ENCODE measurements around the gene PACSIN1. TPM values are rescaled to one million over a fixed set of nuclear protein-coding genes. Genes with fewer than 3 reads are reported as not detected.

PACSIN1 gene
- total RNA-seq, 1 donor from 2014 or later = under 0.01 TPM

GRCh38 chr6:34565722-34566137 is 99.9 kb downstream of the PACSIN1 start:
- no peak overlapping the region for H3K4me3 ChIP-seq (ENCODE audit: low read length in 3 of 3)
- H3K9me3 ChIP-seq (ENCODE audit: control insufficient read depth in 3 of 3, low read length in 3 of 3) = no peaks in the 10 kb centered on the region
- peaks cover 28 to 50% (median 32%) of the 10 kb centered on the region in 3 donors for H3K27me3 ChIP-seq (ENCODE audit: control insufficient read depth in 3 of 3, insufficient read depth in 3 of 3, low read length in 3 of 3)
- no peaks in the 10 kb centered on the region for H3K4me1 ChIP-seq (ENCODE audit: control insufficient read depth in 3 of 3, insufficient read depth in 3 of 3, low read length in 3 of 3)
- no peak overlapping the region for H3K9ac ChIP-seq (ENCODE audit: low read depth in 1 of 3, low read length in 3 of 3)
- no peaks in the 10 kb centered on the region for H3K36me3 ChIP-seq (ENCODE audit: control insufficient read depth in 3 of 3, insufficient read depth in 3 of 3, low read length in 3 of 3)
- no peak overlapping the region for H3K27ac ChIP-seq (ENCODE audit: low read depth, low read length)

- Histone ChIP-seq H3K4me3 (ENCODE audit: low read length in 3 of 3) (no peak overlapping the region), H3K27ac (ENCODE audit: low read depth, low read length) (no peak overlapping the region), H3K9ac (ENCODE audit: low read depth in 1 of 3, low read length in 3 of 3) (no peak overlapping the region), H3K9me3 (ENCODE audit: control insufficient read depth in 3 of 3, low read length in 3 of 3) (no peaks in the 10 kb centered on the region), H3K36me3 (ENCODE audit: control insufficient read depth in 3 of 3, insufficient read depth in 3 of 3, low read length in 3 of 3) (no peaks in the 10 kb centered on the region), H3K27me3 (ENCODE audit: control insufficient read depth in 3 of 3, insufficient read depth in 3 of 3, low read length in 3 of 3) (peaks cover 30 to 60% (median 38%) of the 10 kb centered on the region in 3 donors), H3K4me1 (ENCODE audit: control insufficient read depth in 3 of 3, insufficient read depth in 3 of 3, low read length in 3 of 3) (no peaks in the 10 kb centered on the region)
Measured at GRCh38 chr6:34566830-34567546, 101.1 kb downstream of the PACSIN1 start.

- H3K9me3 ChIP-seq (ENCODE audit: control insufficient read depth in 3 of 3, low read length in 3 of 3) = no peaks in the 10 kb centered on the region
- no peaks in the 10 kb centered on the region for H3K4me1 ChIP-seq (ENCODE audit: control insufficient read depth in 3 of 3, insufficient read depth in 3 of 3, low read length in 3 of 3)
- no peak overlapping the region for H3K27ac ChIP-seq (ENCODE audit: low read depth, low read length)
- no peak overlapping the region for H3K4me3 ChIP-seq (ENCODE audit: low read length in 3 of 3)
- peaks cover 36 to 58% (median 41%) of the 10 kb centered on the region in 3 donors for H3K27me3 ChIP-seq (ENCODE audit: control insufficient read depth in 3 of 3, insufficient read depth in 3 of 3, low read length in 3 of 3)
- no peaks in the 10 kb centered on the region for H3K36me3 ChIP-seq (ENCODE audit: control insufficient read depth in 3 of 3, insufficient read depth in 3 of 3, low read length in 3 of 3)
- H3K9ac ChIP-seq (ENCODE audit: low read depth in 1 of 3, low read length in 3 of 3) = no peak overlapping the region
Measured at GRCh38 chr6:34568341-34569201, 102.7 kb downstream of the PACSIN1 start.

- H3K9ac ChIP-seq (ENCODE audit: low read depth in 1 of 3, low read length in 3 of 3) = no peak overlapping the region
- no peak overlapping the region for H3K27ac ChIP-seq (ENCODE audit: low read depth, low read length)
- H3K36me3 ChIP-seq (ENCODE audit: control insufficient read depth in 3 of 3, insufficient read depth in 3 of 3, low read length in 3 of 3) = no peaks in the 10 kb centered on the region
- H3K4me3 ChIP-seq (ENCODE audit: low read length in 3 of 3) = no peak overlapping the region
- H3K27me3 ChIP-seq (ENCODE audit: control insufficient read depth in 3 of 3, insufficient read depth in 3 of 3, low read length in 3 of 3) = peaks cover 36 to 62% (median 41%) of the 10 kb centered on the region in 3 donors
- no peaks in the 10 kb centered on the region for H3K9me3 ChIP-seq (ENCODE audit: control insufficient read depth in 3 of 3, low read length in 3 of 3)
- H3K4me1 ChIP-seq (ENCODE audit: control insufficient read depth in 3 of 3, insufficient read depth in 3 of 3, low read length in 3 of 3) = no peaks in the 10 kb centered on the region
Measured at GRCh38 chr6:34569361-34569973, 103.6 kb downstream of the PACSIN1 start.

- peaks cover 36 to 62% (median 41%) of the 10 kb centered on the region in 3 donors for H3K27me3 ChIP-seq (ENCODE audit: control insufficient read depth in 3 of 3, insufficient read depth in 3 of 3, low read length in 3 of 3)
- H3K36me3 ChIP-seq (ENCODE audit: control insufficient read depth in 3 of 3, insufficient read depth in 3 of 3, low read length in 3 of 3) = no peaks in the 10 kb centered on the region
- no peaks in the 10 kb centered on the region for H3K4me1 ChIP-seq (ENCODE audit: control insufficient read depth in 3 of 3, insufficient read depth in 3 of 3, low read length in 3 of 3)
- no peak overlapping the region for H3K9ac ChIP-seq (ENCODE audit: low read depth in 1 of 3, low read length in 3 of 3)
- H3K4me3 ChIP-seq (ENCODE audit: low read length in 3 of 3) = no peak overlapping the region
- no peak overlapping the region for H3K27ac ChIP-seq (ENCODE audit: low read depth, low read length)
- no peaks in the 10 kb centered on the region for H3K9me3 ChIP-seq (ENCODE audit: control insufficient read depth in 3 of 3, low read length in 3 of 3)
Measured at GRCh38 chr6:34570066-34570833, 104.4 kb downstream of the PACSIN1 start.

- no peak overlapping the region for H3K27ac ChIP-seq (ENCODE audit: low read depth, low read length)
- H3K9me3 ChIP-seq (ENCODE audit: control insufficient read depth in 3 of 3, low read length in 3 of 3) = no peaks in the 10 kb centered on the region
- no peak overlapping the region for H3K4me3 ChIP-seq (ENCODE audit: low read length in 3 of 3)
- H3K36me3 ChIP-seq (ENCODE audit: control insufficient read depth in 3 of 3, insufficient read depth in 3 of 3, low read length in 3 of 3) = no peaks in the 10 kb centered on the region
- H3K27me3 ChIP-seq (ENCODE audit: control insufficient read depth in 3 of 3, insufficient read depth in 3 of 3, low read length in 3 of 3) = peaks cover 36 to 62% (median 41%) of the 10 kb centered on the region in 3 donors
- no peaks in the 10 kb centered on the region for H3K4me1 ChIP-seq (ENCODE audit: control insufficient read depth in 3 of 3, insufficient read depth in 3 of 3, low read length in 3 of 3)
- H3K9ac ChIP-seq (ENCODE audit: low read depth in 1 of 3, low read length in 3 of 3) = no peak overlapping the region
Measured at GRCh38 chr6:34571388-34571787, 105.5 kb downstream of the PACSIN1 start.

GRCh38 chr6:34572021-34572420 is 106.1 kb downstream of the PACSIN1 start:
- Histone ChIP-seq H3K27ac (ENCODE audit: low read depth, low read length) (no peak overlapping the region), H3K27me3 (ENCODE audit: control insufficient read depth in 3 of 3, insufficient read depth in 3 of 3, low read length in 3 of 3) (peaks cover 32 to 56% (median 36%) of the 10 kb centered on the region in 3 donors), H3K4me1 (ENCODE audit: control insufficient read depth in 3 of 3, insufficient read depth in 3 of 3, low read length in 3 of 3) (no peaks in the 10 kb centered on the region), H3K4me3 (ENCODE audit: low read length in 3 of 3) (no peak overlapping the region), H3K36me3 (ENCODE audit: control insufficient read depth in 3 of 3, insufficient read depth in 3 of 3, low read length in 3 of 3) (no peaks in the 10 kb centered on the region), H3K9ac (ENCODE audit: low read depth in 1 of 3, low read length in 3 of 3) (no peak overlapping the region), H3K9me3 (ENCODE audit: control insufficient read depth in 3 of 3, low read length in 3 of 3) (no peaks in the 10 kb centered on the region)

- H3K9ac ChIP-seq (ENCODE audit: low read depth in 1 of 3, low read length in 3 of 3) = no peak overlapping the region
- peaks cover 32 to 51% (median 32%) of the 10 kb centered on the region in 3 donors for H3K27me3 ChIP-seq (ENCODE audit: control insufficient read depth in 3 of 3, insufficient read depth in 3 of 3, low read length in 3 of 3)
- no peak overlapping the region for H3K4me3 ChIP-seq (ENCODE audit: low read length in 3 of 3)
- no peaks in the 10 kb centered on the region for H3K9me3 ChIP-seq (ENCODE audit: control insufficient read depth in 3 of 3, low read length in 3 of 3)
- no peak overlapping the region for H3K27ac ChIP-seq (ENCODE audit: low read depth, low read length)
- H3K4me1 ChIP-seq (ENCODE audit: control insufficient read depth in 3 of 3, insufficient read depth in 3 of 3, low read length in 3 of 3) = no peaks in the 10 kb centered on the region
- H3K36me3 ChIP-seq (ENCODE audit: control insufficient read depth in 3 of 3, insufficient read depth in 3 of 3, low read length in 3 of 3) = no peaks in the 10 kb centered on the region
Measured at GRCh38 chr6:34572585-34572984, 106.7 kb downstream of the PACSIN1 start.

GRCh38 chr6:34573567-34574183 is 107.8 kb downstream of the PACSIN1 start:
- Histone ChIP-seq H3K27me3 (ENCODE audit: control insufficient read depth in 3 of 3, insufficient read depth in 3 of 3, low read length in 3 of 3) (peaks cover 25 to 43% (median 27%) of the 10 kb centered on the region in 3 donors), H3K9ac (ENCODE audit: low read depth in 1 of 3, low read length in 3 of 3) (no peak overlapping the region), H3K9me3 (ENCODE audit: control insufficient read depth in 3 of 3, low read length in 3 of 3) (no peaks in the 10 kb centered on the region), H3K4me3 (ENCODE audit: low read length in 3 of 3) (no peak overlapping the region), H3K4me1 (ENCODE audit: control insufficient read depth in 3 of 3, insufficient read depth in 3 of 3, low read length in 3 of 3) (no peaks in the 10 kb centered on the region), H3K27ac (ENCODE audit: low read depth, low read length) (no peak overlapping the region), H3K36me3 (ENCODE audit: control insufficient read depth in 3 of 3, insufficient read depth in 3 of 3, low read length in 3 of 3) (no peaks in the 10 kb centered on the region)
